Stimulated activated CD4-positive, alpha-beta T cell treated with anti-CD3 and anti-CD28 coated beads, Interleukin-15, amount 100 ng/mL, for 1 hour (primary cell): ENCODE data around the gene KLF7.

Experiments
- DNase-seq, 2 donors: peaks; one replicate each; pipeline ENCODE4 v3.0.0-alpha.2; 2020; ENCODE audit warnings: low read depth in 1 of 2, low spot score in 1 of 2

The KLF7 gene

GRCh38 chr2:207167099-207167923, 1.6 kb upstream of the KLF7 start:
- no peak for DNase-seq

- DNase-seq = peak; percentile 39 to 56
Measured at GRCh38 chr2:207166349-207167098, 776 bp upstream of the KLF7 start.

DNA sequence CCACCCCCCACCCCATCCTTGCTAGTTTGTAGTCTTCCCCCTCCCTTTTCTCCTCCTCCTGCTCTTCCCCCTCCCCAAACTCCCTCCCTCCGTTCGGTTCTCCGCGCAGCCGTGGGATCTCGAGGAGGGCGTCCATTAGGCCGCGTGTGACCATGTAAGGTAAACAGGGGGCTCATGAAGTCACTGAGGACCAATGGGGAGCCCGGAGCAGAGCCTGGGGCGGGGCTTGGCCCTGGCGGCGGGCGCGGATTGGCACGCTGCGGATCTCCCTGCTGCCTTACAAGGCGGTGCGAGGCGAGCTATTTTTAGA, 246 bp upstream of the KLF7 start:
- DNase-seq = peak; percentile 91 to 93

GRCh38 chr2:207164006-207164831, 1.5 kb downstream of the KLF7 start:
- DNase-seq = no peak

DNA sequence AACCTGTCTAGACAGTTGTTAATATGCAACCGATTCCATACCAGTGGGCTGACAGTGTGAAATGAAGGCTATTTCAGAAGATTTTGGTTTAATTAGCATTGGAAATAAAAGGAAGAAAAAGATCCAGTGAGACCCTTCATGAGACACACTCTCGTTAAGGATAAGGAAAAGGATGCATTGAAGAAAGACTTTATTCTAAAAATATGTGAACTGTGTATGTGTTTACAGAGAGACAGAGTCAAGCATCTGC, 2.1 kb downstream of the KLF7 start:
- no peak for DNase-seq

DNA sequence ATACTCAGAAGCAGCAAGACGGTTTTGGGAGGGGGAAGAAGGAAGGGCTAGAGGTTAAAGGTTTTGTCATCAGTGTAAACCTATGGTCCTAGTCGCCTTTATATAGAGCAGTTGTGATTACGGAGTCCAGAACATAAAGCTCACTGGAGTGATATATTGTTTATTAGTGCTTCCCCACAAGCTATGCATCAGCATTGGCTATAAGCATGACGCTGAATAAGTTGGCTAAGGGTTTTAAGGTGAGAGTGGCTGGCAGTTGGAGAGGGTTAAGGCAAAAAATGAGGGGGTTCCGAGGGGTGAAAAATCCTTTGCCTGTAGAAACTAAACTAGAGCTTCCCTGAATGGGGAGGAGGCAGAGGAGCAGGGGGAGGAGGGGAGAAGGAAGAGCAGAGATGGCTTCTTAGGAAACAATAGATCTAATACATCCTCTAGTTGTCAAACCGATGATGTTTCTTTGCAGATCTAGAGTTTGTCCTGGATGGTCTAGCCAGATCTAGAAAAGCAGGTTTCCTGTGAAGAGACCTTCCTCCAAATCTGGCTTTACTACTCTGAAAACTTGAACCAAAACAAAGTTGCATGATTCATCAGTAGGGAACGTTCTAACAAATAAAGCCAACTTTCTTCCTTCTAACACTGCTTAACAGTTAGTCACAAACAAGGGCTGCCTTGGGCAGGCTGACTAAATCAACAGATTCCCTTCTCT, 2.5 kb downstream of the KLF7 start:
- no peak for DNase-seq

GRCh38 chr2:207162316-207162715, 3.4 kb downstream of the KLF7 start:
- no peak for DNase-seq

DNA sequence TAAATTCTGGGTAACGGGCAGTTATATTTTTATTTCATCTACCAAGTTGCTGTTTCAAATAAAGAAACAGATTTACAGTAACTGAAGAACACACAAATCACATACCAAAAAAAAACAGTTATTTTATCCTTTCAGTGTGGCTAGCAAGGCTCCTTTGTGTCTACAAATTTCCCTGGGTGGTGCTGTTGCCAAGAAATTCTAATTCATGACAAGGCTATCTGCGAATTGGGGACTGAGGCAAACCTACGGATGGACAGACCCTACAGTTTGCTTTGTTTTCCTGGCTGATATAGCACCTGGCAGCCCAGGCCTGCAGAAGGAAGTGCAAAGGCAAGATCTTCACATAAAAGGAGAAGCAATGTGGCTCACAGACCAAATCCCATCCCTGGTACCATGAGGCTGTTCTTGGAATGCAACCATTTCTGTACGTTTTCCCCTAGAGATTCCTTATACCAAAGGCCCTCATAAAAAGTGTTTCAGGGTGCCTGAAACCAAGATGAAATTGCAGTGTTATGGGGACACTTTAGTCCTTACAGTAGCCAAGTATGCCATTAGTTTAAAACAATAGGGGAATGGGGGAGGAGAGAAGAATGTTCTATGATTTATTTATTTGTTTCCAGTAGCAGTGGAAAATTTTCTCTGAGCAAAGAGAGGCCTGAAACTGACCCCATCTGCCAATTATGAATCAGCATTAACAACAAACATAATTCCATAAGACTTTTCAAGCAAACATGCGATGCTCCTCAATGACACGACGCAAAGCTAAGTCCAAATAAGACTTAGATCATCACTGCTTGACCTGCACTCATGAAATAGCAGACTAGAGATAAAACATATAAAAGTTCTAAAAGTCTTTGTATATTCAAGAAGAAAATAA, 4.3 kb downstream of the KLF7 start:
- DNase-seq = no peak

GRCh38 chr2:207160115-207160514, 5.6 kb downstream of the KLF7 start:
- no peak for DNase-seq

- no peak for DNase-seq
Measured at GRCh38 chr2:207159002-207159401, 6.7 kb downstream of the KLF7 start.

DNA sequence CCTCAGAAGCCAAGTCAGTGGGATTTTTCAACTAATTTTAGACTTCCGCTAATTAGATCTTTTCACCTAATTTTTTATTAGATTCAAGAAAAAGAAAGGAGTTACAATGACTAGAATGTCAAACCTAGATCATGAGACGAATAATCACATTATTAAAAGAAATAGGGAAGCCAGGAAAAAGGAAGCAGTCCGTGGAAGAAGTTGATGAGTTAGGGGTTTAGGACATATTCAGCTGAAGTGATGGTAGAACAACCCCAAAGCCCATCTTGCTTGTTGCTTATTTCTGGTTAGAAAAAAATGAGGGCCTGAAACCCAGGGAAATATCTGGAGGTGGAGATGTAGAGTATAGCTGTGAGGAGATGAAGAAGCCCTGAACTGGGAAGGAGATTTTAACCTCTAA, 8.0 kb downstream of the KLF7 start:
- no peak for DNase-seq

DNA sequence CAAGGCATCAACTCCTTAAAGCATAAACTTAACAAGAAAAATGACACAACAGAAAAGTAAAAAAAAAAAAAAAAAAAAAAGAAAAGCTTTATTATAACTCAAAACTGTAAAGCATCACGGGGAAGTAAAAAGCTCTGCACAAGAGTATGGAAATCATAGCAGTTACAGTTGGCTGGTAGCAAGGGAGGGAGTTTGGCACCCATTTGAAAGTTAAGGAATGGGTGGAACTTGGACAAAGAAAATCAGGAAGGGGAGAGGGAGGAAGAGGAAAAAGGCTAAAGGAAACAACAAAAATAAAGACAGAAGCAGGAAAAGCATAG, 8.6 kb downstream of the KLF7 start:
- DNase-seq = no peak

- no peak for DNase-seq
Measured at GRCh38 chr2:207156451-207157161, 9.1 kb downstream of the KLF7 start.

GRCh38 chr2:207155516-207156444, 10.0 kb downstream of the KLF7 start:
- DNase-seq = no peak

GRCh38 chr2:207154556-207155510, 10.9 kb downstream of the KLF7 start:
- no peak for DNase-seq

- DNase-seq = no peak
Measured at GRCh38 chr2:207153266-207153975, 12.3 kb downstream of the KLF7 start.

DNA sequence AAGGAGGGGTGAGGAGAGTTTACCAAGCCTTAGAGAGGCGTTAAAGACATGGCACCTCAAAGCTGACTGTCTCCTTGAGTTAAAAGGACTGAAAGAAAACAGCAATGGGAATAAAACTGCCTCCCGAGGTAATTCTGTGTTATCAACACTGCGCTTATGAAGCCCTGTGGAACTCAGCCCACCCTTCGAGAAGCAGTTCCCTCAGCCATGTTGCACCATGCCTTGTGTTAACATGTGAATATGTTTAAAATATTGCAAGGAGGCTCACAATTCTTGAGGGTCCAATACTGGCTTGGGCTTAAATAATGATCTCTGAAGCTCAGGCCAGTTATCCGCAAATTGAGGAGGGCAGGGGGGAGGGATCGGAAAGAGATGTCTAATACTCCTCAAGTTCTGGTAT, 14.7 kb downstream of the KLF7 start:
- no peak for DNase-seq
